Thoracic aorta (tissue), 2 donors: ENCODE data around the gene TEX51. TPM values are rescaled to one million over a fixed set of nuclear protein-coding genes. Genes with fewer than 3 reads are reported as not detected.

ENCODE experiments used
- ATAC-seq: fragments of 150-250 bp; one replicate; pipeline ENCODE4 v1.8.0; 2017; ENCODE audit warnings: low read depth; ENCODE audit not compliant: insufficient number of reproducible peaks, low FRiP score
- DNase-seq: peaks from one replicate; pipeline ENCODE4 v3.0.0-alpha.2; 2020; ENCODE audit warnings: low spot score
- H3K27ac ChIP-seq, 2 donors: fragments of 200-600 bp; sonication (generic); 1 replicate in 1 of 2; 2 replicates in 1 of 2; pipeline ENCODE4 v1.5.1; 2016; ENCODE audit warnings: mild to moderate bottlenecking in 2 of 2, moderate library complexity in 2 of 2
- H3K27me3 ChIP-seq: fragments of 200-600 bp; sonication (generic); replicated peaks from 2 replicates; pipeline ENCODE4 v1.6.0; 2016; ENCODE audit warnings: mild to moderate bottlenecking; ENCODE audit not compliant: insufficient read depth
- H3K36me3 ChIP-seq: fragments of 200-600 bp; sonication (generic); one replicate; pipeline ENCODE4 v1.5.1; 2016
- H3K4me1 ChIP-seq, 2 donors: fragments of 200-600 bp; sonication (generic); 1 replicate in 1 of 2; 2 replicates in 1 of 2; pipeline versions ENCODE4 v1.5.1 to v1.6.0; 2016; ENCODE audit warnings: low read depth in 2 of 2, mild to moderate bottlenecking in 1 of 2; ENCODE audit not compliant: control insufficient read depth in 1 of 2
- H3K4me3 ChIP-seq: fragments of 200-600 bp; sonication (generic); 2 replicates; pipeline ENCODE4 v1.5.1; 2016; ENCODE audit warnings: mild to moderate bottlenecking
- H3K9me3 ChIP-seq: fragments of 200-600 bp; sonication (generic); 2 replicates; pipeline ENCODE4 v1.5.1; 2016
- CTCF ChIP-seq: fragments of 200-600 bp; sonication (generic); IDR thresholded peaks from one replicate; pipeline ENCODE4 v1.5.1; 2019; ENCODE audit warnings: antibody characterized with exemption
- total RNA-seq, 2 donors: library from RNA; depleted of rRNA; stranded (reverse); fragments of >200 nt; gene quantifications; one replicate each; pipeline versions ENCODE4 v1.1.0 to v1.2.3, GENCODE V29; 2016

Gene TEX51
- total RNA-seq, 2 donors from 2014 or later, result not detected

GRCh38 chr2:126911111-126911796 is 12.6 kb downstream of the TEX51 start:
- Histone ChIP-seq H3K4me1 (no peaks in the 10 kb centered on the region), H3K27ac (no peak overlapping the region), H3K4me3 (no peak overlapping the region), H3K36me3 (no peaks in the 10 kb centered on the region), H3K9me3 (no peaks in the 10 kb centered on the region), H3K27me3 (no peaks in the 10 kb centered on the region)
- DNase-seq (no peak), ATAC-seq (no peak)
- no peak for TF ChIP-seq CTCF

GRCh38 chr2:126912201-126912600 is 13.5 kb downstream of the TEX51 start:
- Histone ChIP-seq H3K27ac (no peak overlapping the region), H3K4me1 (no peaks in the 10 kb centered on the region), H3K9me3 (no peaks in the 10 kb centered on the region), H3K36me3 (no peaks in the 10 kb centered on the region), H3K27me3 (no peaks in the 10 kb centered on the region), H3K4me3 (no peak overlapping the region)
- DNase-seq, result no peak
- TF ChIP-seq CTCF, result no peak
- no peak for ATAC-seq

GRCh38 chr2:126913329-126913728 is 14.6 kb downstream of the TEX51 start:
- ATAC-seq (no peak), DNase-seq (no peak)
- H3K4me1 ChIP-seq, result no peaks in the 10 kb centered on the region
- H3K27ac ChIP-seq, result no peak overlapping the region
- no peaks in the 10 kb centered on the region for H3K36me3 ChIP-seq
- no peaks in the 10 kb centered on the region for H3K9me3 ChIP-seq
- no peak overlapping the region for H3K4me3 ChIP-seq
- TF ChIP-seq CTCF, result no peak
- no peaks in the 10 kb centered on the region for H3K27me3 ChIP-seq

- Histone ChIP-seq H3K27me3 (no peaks in the 10 kb centered on the region), H3K27ac (no peak overlapping the region), H3K36me3 (no peaks in the 10 kb centered on the region), H3K4me3 (no peak overlapping the region), H3K4me1 (no peaks in the 10 kb centered on the region), H3K9me3 (no peaks in the 10 kb centered on the region)
- ATAC-seq (no peak), DNase-seq (no peak)
- TF ChIP-seq CTCF, result no peak
These were observed 15.4 kb downstream of the TEX51 start for GRCh38 chr2:126913881-126914615.

GRCh38 chr2:126914811-126915500 is 16.3 kb downstream of the TEX51 start:
- DNase-seq, result no peak
- no peak for ATAC-seq

More at GRCh38 chr2:126914811-126915500, 16.3 kb downstream of the TEX51 start:
- H3K9me3 ChIP-seq, result no peaks in the 10 kb centered on the region
- H3K4me3 ChIP-seq, result no peak overlapping the region
- TF ChIP-seq CTCF, result no peak
- H3K27ac ChIP-seq, result no peak overlapping the region
- no peaks in the 10 kb centered on the region for H3K36me3 ChIP-seq
- no peaks in the 10 kb centered on the region for H3K4me1 ChIP-seq
- no peaks in the 10 kb centered on the region for H3K27me3 ChIP-seq
